Common myeloid progenitor, CD34-positive (primary cell): Measurements from ENCODE around the gene SSUH2.
A peak's percentile ranks its signal among the peaks of the same experiment; 100 is the strongest.
"Not testable (repeated sequence)": the region's sequence is repeated elsewhere in the genome, so short reads cannot be mapped to it uniquely, and the experiment has no call there.

ENCODE experiments used
- CTCF ChIA-PET: fragments of 350-600 bp; sonication (Branson Sonifier 250); formaldehyde crosslinking; loops from one replicate; lab custom pipeline; 2021; ENCODE audit warnings: antibody characterized with exemption; lab: Charles Lee
- POLR2A ChIA-PET: fragments of 350-600 bp; sonication (Branson Sonifier 250); formaldehyde crosslinking; loops from one replicate; lab custom pipeline; 2021; ENCODE audit warnings: antibody characterized with exemption; lab: Charles Lee
- DNase-seq, 3 donors: peaks; one replicate each; pipeline versions ENCODE4 v3.0.0 to v3.0.0-alpha.2; 2013
- H3K27ac ChIP-seq, 2 experiments: 1 replicate in 1 of 2; 2 replicates in 1 of 2; pipeline ENCODE4 v1.7.0; 2013; ENCODE audit warnings: inconsistent platforms in 2 of 2, low read length in 2 of 2, mild to moderate bottlenecking in 2 of 2, low read depth in 1 of 2, moderate library complexity in 1 of 2; ENCODE audit not compliant: severe bottlenecking in 2 of 2, insufficient read depth in 1 of 2, poor library complexity in 1 of 2
- H3K27me3 ChIP-seq, 5 experiments: replicated peaks in 2 of 5; 1 replicate in 3 of 5; 2 replicates in 2 of 5; pipeline versions ENCODE4 v1.6.1 to v1.7.0; 2013; ENCODE audit warnings: low read length in 4 of 5, mild to moderate bottlenecking in 2 of 5, moderate library complexity in 2 of 5, inconsistent platforms in 1 of 5; ENCODE audit not compliant: insufficient read depth in 5 of 5, control insufficient read depth in 4 of 5
- H3K36me3 ChIP-seq, 4 experiments: 1 replicate in 2 of 4; 2 replicates in 2 of 4; pipeline versions ENCODE4 v1.6.1 to v1.7.0; 2013; ENCODE audit warnings: low read length in 3 of 4, control low read depth in 1 of 4, mild to moderate bottlenecking in 1 of 4; ENCODE audit not compliant: control insufficient read depth in 4 of 4, insufficient read depth in 4 of 4
- H3K4me1 ChIP-seq, 4 experiments: 1 replicate in 3 of 4; 2 replicates in 1 of 4; pipeline versions ENCODE4 v1.6.1 to v1.7.1; 2013; ENCODE audit warnings: low read length in 3 of 4, mild to moderate bottlenecking in 3 of 4, control low read depth in 1 of 4, inconsistent platforms in 1 of 4, moderate library complexity in 1 of 4; ENCODE audit not compliant: control insufficient read depth in 4 of 4, insufficient read depth in 4 of 4; ENCODE audit errors: control extremely low read depth in 1 of 4
- H3K4me3 ChIP-seq, 7 experiments: 1 replicate in 4 of 7; 2 replicates in 3 of 7; pipeline versions ENCODE4 v1.5.1 to v1.7.0; 2013; ENCODE audit warnings: mild to moderate bottlenecking in 7 of 7, low read length in 6 of 7, moderate library complexity in 6 of 7, inconsistent platforms in 2 of 7, low read depth in 2 of 7, control low read depth in 1 of 7; ENCODE audit not compliant: insufficient read depth in 4 of 7, control insufficient read depth in 1 of 7; ENCODE audit errors: extremely low read depth in 1 of 7
- H3K9me3 ChIP-seq, 5 experiments: 1 replicate in 4 of 5; 2 replicates in 1 of 5; pipeline versions ENCODE4 v1.6.1 to v1.7.1; 2013; ENCODE audit warnings: low read length in 4 of 5, mild to moderate bottlenecking in 2 of 5, inconsistent platforms in 1 of 5, low read depth in 1 of 5, moderate library complexity in 1 of 5; ENCODE audit not compliant: control insufficient read depth in 4 of 5, insufficient read depth in 2 of 5; ENCODE audit errors: control extremely low read depth in 1 of 5
- WGBS: methylation state at CpG from one replicate; pipeline ENCODE4 v1.1.5; 2013; ENCODE audit not compliant: insufficient coverage; 5-methylcytosine and 5-hydroxymethylcytosine counted together

SSUH2 gene

DNA sequence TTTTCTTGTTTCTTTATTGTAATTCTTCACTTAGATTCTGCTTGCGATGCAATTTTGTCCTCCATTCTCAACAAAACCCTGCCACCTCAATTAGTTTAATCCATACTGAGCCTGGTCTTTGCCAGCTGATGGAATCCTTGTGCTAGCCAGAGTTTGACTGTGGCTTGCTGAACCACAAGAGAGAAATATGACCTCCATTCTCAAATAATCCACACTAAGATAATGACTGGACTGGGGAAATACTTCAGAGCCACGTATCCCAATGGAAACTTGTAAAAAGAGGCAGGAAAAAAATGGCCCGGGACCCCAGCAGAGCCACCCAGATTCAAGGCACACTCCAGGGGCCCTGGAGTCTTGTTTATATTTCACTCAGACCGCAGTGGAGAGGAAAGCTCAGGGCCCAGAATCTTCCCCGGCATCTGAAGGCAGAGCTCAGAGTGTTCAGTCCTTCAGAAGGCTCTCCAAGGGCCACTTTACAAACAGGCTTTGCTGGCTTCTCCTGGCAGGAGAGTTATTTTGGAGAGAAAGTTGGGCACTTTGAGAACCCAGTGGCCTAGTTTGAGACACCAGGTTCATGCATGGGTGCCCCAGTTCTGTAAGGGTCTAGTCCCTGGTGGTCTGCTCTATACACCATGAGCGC lies 62.7 kb downstream of the SSUH2 start:
- Histone ChIP-seq H3K27ac (no peak overlapping the region), H3K27me3 (no peaks in the 10 kb centered on the region), H3K36me3 (no peaks in the 10 kb centered on the region), H3K4me1 (peaks cover 0 to 6% (median 0%) of the 10 kb centered on the region in 4 experiments), H3K4me3 (no peak overlapping the region), H3K9me3 (peaks cover 0 to under 1% (median 0%) of the 10 kb centered on the region in 5 experiments)
- POLR2A ChIA-PET, result no interaction called here
- no peak for DNase-seq
- CTCF ChIA-PET, result interaction anchor here (0.8 kb wide), 1 partner anchor 26 kb away, joined by 3 read pairs; no protein-coding TSS in a partner anchor
- WGBS, result 100% methylated on average over 6 of the region's 6 CpGs

DNA sequence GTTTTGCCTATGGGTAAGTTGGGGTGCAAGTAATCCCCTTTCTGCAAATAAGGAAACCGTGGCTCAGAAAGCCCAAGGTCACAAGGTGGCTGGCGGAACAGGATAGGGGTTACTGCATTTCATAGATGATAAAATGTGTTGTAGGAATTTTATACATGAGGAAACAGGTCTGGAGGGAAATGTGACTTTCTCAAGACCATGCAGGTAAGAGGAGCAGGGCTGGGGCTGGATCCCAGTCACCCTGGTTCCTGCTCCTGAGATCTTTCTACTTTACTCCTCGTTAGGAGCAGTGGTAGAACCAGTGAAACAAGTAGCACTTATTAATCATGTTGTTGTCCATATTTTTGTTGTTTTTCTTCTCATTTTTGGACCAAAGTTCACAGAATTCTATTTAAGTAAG lies 63.2 kb downstream of the SSUH2 start:
- no peak overlapping the region for H3K4me3 ChIP-seq
- 80% methylated on average over 1 of the region's 3 CpGs for WGBS
- POLR2A ChIA-PET, result no interaction called here
- no peak for DNase-seq
- H3K27me3 ChIP-seq, result no peaks in the 10 kb centered on the region
- H3K9me3 ChIP-seq, result no peaks in the 10 kb centered on the region
- H3K27ac ChIP-seq, result no peak overlapping the region
- peaks cover 0 to 6% (median 0%) of the 10 kb centered on the region in 4 experiments for H3K4me1 ChIP-seq
- no peaks in the 10 kb centered on the region for H3K36me3 ChIP-seq
- CTCF ChIA-PET, result no interaction called here

DNA sequence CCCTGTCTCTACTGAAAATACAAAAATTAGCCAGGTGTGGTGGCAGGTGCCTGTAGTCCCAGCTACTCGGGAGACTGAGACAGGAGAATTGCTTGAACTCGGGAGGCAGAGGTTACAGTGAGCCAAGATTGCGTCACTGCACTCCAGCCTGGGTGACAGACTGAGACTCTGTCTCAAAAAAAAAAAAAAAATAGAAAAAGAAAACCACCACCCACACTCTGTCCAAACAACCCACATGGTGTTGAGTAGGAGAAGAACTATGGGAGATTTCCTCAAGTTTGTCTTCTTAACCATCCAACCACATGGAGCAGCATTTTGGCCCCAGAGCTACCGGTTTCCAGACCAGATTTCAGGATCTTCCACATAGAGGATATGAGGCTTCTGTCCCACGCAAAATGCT lies 64.2 kb downstream of the SSUH2 start:
- DNase-seq, H3K4me3 ChIP-seq, CTCF ChIA-PET, H3K9me3 ChIP-seq, H3K36me3 ChIP-seq, H3K27me3 ChIP-seq, POLR2A ChIA-PET, H3K27ac ChIP-seq, H3K4me1 ChIP-seq: not testable (repeated sequence)
- 100% methylated on average over 1 of the region's 5 CpGs for WGBS

DNA sequence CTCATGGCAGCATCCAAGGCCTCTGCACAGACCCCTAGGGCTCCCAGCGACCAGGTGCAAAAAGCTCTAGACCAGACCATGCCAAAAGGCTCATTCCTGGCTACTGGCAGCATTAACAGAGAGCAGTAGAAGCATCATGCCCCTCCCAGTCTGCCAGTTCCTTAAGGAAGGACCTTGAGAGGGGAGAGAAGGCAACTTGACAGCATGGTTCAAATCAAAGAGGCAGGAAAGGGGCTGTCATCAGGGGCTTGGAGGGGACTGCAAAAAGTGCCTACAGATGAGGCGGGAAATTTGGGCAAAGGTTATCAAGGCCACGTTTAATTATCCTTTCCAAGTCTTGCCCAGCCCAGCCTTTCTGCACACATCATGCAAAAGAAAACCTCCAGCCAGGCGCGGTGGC lies 64.7 kb downstream of the SSUH2 start:
- peaks cover 0 to 6% (median 0%) of the 10 kb centered on the region in 4 experiments for H3K4me1 ChIP-seq
- ChIA-PET POLR2A (no interaction called here), CTCF (interaction anchor here (1.0 kb wide), 1 partner anchor 16 kb away, joined by 3 read pairs; no protein-coding TSS in a partner anchor)
- no peak overlapping the region for H3K4me3 ChIP-seq
- H3K27me3 ChIP-seq, result no peaks in the 10 kb centered on the region
- no peaks in the 10 kb centered on the region for H3K9me3 ChIP-seq
- DNase-seq, result no peak
- 100% methylated on average over 2 of the region's 5 CpGs for WGBS
- H3K27ac ChIP-seq, result no peak overlapping the region
- H3K36me3 ChIP-seq, result no peaks in the 10 kb centered on the region

DNA sequence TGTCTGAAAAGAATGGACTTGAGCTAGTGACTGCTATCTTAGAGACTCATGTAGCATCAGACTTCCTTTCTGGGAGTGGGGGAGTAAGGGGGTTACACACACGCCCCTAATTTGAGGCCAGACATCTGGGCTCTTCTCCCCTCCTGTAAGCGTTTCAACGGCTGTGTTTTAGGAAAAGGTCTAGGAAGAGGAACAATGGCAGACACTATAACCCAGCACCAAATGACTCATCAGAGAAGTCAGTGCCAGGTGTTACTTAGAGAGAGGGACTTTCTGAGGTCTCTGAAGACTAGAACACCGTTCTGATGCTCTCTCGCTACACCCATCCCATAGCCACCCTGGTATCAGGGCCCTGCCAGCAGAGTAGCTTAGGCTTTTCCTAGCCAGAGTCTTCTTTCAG lies 65.5 kb downstream of the SSUH2 start:
- peak; percentile 8 to 71 (median 50) for DNase-seq

DNA sequence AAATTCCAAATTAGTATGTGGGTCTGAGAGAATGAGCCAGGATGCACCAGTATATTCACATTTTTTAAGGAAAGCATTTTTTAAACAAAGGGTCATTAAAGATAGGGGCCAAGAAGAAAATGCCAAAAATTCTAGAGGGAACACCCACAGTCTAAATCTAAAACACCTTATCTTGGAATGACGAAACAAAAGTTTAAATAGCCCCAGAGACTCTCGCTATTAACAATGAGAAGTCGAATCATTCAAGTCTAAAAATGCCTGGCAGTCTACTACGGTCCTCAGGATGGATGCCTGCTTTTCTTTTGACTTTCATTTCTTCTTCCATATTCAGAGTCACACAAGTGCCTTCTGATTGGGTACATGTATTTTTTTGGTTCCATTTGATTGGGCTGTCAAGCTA lies 66.3 kb downstream of the SSUH2 start:
- CTCF ChIA-PET, result no interaction called here
- no peak for DNase-seq
- H3K36me3 ChIP-seq, result no peaks in the 10 kb centered on the region
- H3K27ac ChIP-seq, result no peak overlapping the region
- 89% methylated on average over 2 of the region's 4 CpGs for WGBS
- H3K4me1 ChIP-seq, result peaks cover 0 to 6% (median 0%) of the 10 kb centered on the region in 4 experiments
- H3K9me3 ChIP-seq, result no peaks in the 10 kb centered on the region
- POLR2A ChIA-PET, result no interaction called here
- H3K4me3 ChIP-seq, result no peak overlapping the region
- H3K27me3 ChIP-seq, result no peaks in the 10 kb centered on the region

More for the DNA sequence above, 65.5 kb downstream of the SSUH2 start:
- no CpG with 5 or more reads among the region's 5 CpGs for WGBS
- ChIA-PET CTCF (interaction anchor here (1.0 kb wide), 1 partner anchor 16 kb away, joined by 3 read pairs; no protein-coding TSS in a partner anchor), POLR2A (no interaction called here)
- Histone ChIP-seq H3K9me3 (no peaks in the 10 kb centered on the region), H3K4me1 (peaks cover 0 to 6% (median 0%) of the 10 kb centered on the region in 4 experiments), H3K4me3 (no peak overlapping the region), H3K27ac (no peak overlapping the region), H3K36me3 (no peaks in the 10 kb centered on the region), H3K27me3 (no peaks in the 10 kb centered on the region)

DNA sequence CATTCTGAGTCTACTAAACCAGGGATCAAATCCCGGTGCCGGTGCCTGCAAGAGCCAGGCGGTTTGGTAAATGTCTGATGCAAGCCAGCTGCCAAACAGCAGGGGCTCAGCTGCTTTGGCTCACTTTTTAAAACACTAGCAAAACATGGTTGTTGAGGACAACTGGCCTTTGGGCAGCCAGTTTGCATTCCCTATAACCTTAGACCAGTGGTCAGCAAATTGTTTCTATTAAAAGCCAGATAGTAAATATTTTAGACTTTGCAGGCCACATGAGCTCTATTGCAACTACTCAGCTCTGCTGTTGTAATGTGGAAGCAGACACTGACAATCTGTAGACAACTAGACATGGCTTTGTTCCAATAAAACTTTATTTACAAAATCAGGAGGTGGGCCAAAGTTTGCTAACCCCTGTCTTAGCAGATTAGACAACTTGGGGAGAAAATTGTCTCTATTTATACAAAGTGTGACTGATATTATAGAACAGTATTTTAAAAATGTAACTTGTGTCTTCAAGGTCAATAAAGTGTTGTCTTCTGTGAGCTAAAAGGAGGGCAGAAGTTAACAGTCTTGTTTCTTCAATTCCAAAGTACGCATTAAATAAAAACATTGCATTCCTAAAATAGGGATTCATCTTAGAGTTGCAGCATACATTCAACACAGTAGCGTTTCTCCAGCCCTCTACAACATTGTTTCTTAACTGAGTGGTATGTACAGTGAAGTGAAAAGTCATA lies 67.6 kb downstream of the SSUH2 start:
- CTCF ChIA-PET, result no interaction called here
- no peak overlapping the region for H3K27ac ChIP-seq
- H3K4me1 ChIP-seq, result peaks cover 0 to 6% (median 0%) of the 10 kb centered on the region in 4 experiments
- POLR2A ChIA-PET, result no interaction called here
- no peaks in the 10 kb centered on the region for H3K27me3 ChIP-seq
- no peaks in the 10 kb centered on the region for H3K36me3 ChIP-seq
- H3K9me3 ChIP-seq, result no peaks in the 10 kb centered on the region
- 96% methylated on average over 3 of the region's 5 CpGs for WGBS
- DNase-seq, result no peak
- no peak overlapping the region for H3K4me3 ChIP-seq
